Measurements from ENCODE around the gene GPATCH8. TPM values are rescaled to one million over a fixed set of nuclear protein-coding genes. Genes with fewer than 3 reads are reported as not detected.
"Not testable (repeated sequence)": the region's sequence is repeated elsewhere in the genome, so short reads cannot be mapped to it uniquely, and the experiment has no call there.

The GPATCH8 gene
- total and polyA plus RNA-seq, 2 donors (not counting 1 experiment from before 2014, with no cell fraction given) = 13.7 to 19.3 TPM

- TF ChIP-seq EZH2 (IDR thresholded peaks at IDR 0.05; ENCODE audit: low read length, missing control alignments) = no peak
- TF ChIP-seq, protein P1, sequence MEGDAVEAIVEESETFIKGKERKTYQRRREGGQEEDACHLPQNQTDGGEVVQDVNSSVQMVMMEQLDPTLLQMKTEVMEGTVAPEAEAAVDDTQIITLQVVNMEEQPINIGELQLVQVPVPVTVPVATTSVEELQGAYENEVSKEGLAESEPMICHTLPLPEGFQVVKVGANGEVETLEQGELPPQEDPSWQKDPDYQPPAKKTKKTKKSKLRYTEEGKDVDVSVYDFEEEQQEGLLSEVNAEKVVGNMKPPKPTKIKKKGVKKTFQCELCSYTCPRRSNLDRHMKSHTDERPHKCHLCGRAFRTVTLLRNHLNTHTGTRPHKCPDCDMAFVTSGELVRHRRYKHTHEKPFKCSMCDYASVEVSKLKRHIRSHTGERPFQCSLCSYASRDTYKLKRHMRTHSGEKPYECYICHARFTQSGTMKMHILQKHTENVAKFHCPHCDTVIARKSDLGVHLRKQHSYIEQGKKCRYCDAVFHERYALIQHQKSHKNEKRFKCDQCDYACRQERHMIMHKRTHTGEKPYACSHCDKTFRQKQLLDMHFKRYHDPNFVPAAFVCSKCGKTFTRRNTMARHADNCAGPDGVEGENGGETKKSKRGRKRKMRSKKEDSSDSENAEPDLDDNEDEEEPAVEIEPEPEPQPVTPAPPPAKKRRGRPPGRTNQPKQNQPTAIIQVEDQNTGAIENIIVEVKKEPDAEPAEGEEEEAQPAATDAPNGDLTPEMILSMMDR (conservative IDR thresholded peaks at IDR 0.05 in 1 of 2, IDR thresholded peaks at IDR 0.05 in 1 of 2; ENCODE audit: low read depth in 1 of 2, low read length in 2 of 2) = no peak
- no peaks in the 10 kb centered on the region for H3K9me3 ChIP-seq (ENCODE audit: control insufficient read depth, insufficient read depth, low read depth, low read length)
- H3K27ac ChIP-seq (ENCODE audit: insufficient read depth, low read length) = no peak overlapping the region
- H3K4me1 ChIP-seq (ENCODE audit: control insufficient read depth, extremely low read depth, insufficient read depth, low read length) = no peaks in the 10 kb centered on the region
- H3K27me3 ChIP-seq (ENCODE audit: control insufficient read depth, insufficient read depth, low read length) = no peaks in the 10 kb centered on the region
- no peak overlapping the region for H3K4me2 ChIP-seq (ENCODE audit: extremely low read depth, insufficient read depth, low read length)
- DNase-seq (ENCODE audit: low read depth in 2 of 2) = no peak
- no peak overlapping the region for H3K4me3 ChIP-seq (replicated peaks in 1 of 4; ENCODE audit: control extremely low read depth in 1 of 4, insufficient read depth in 1 of 4, low read depth in 3 of 4, low read length in 4 of 4)
- H3K9ac ChIP-seq (ENCODE audit: insufficient read depth, low read length) = no peak overlapping the region
- no peaks in the 10 kb centered on the region for H4K20me1 ChIP-seq (ENCODE audit: control insufficient read depth, extremely low read depth, insufficient read depth, low read length)
- peaks cover 11% of the 10 kb centered on the region for H3K36me3 ChIP-seq (ENCODE audit: control insufficient read depth, insufficient read depth, low read length)
- H2AFZ ChIP-seq (ENCODE audit: low read length) = no peak overlapping the region
- no peaks in the 10 kb centered on the region for H3K79me2 ChIP-seq (ENCODE audit: control insufficient read depth, insufficient read depth, low read length)
These were observed 108.4 kb downstream of the GPATCH8 start for GRCh38 chr17:44394833-44395232.

DNA sequence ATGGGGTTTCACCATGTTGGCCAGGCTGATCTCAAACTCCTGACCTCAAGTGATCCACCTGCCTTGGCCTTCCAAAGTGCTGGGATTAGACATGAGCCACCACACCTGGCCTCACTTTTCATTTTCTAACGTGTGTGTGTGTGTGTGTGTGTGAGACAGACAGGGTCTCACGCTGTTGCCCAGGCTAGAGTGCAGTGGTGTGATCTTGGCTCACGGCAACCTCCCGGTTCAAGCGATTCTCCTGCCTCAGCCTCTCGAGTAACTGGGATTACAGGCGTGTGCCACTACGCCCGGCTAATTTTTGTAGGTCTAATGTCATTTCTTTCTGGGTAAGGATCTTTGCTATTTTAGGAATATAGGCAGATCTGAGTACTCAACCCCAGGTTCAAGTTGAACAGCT lies 109.1 kb downstream of the GPATCH8 start:
- H3K9me3 ChIP-seq (ENCODE audit: control insufficient read depth, insufficient read depth, low read depth, low read length); H2AFZ ChIP-seq (ENCODE audit: low read length); H3K4me2 ChIP-seq (ENCODE audit: extremely low read depth, insufficient read depth, low read length); H3K27ac ChIP-seq (ENCODE audit: insufficient read depth, low read length); H3K79me2 ChIP-seq (ENCODE audit: control insufficient read depth, insufficient read depth, low read length); H3K4me1 ChIP-seq (ENCODE audit: control insufficient read depth, extremely low read depth, insufficient read depth, low read length); H3K27me3 ChIP-seq (ENCODE audit: control insufficient read depth, insufficient read depth, low read length); DNase-seq (ENCODE audit: low read depth in 2 of 2); H4K20me1 ChIP-seq (ENCODE audit: control insufficient read depth, extremely low read depth, insufficient read depth, low read length); H3K36me3 ChIP-seq (ENCODE audit: control insufficient read depth, insufficient read depth, low read length); H3K9ac ChIP-seq (ENCODE audit: insufficient read depth, low read length); H3K4me3 ChIP-seq (replicated peaks in 1 of 4; ENCODE audit: control extremely low read depth in 1 of 4, insufficient read depth in 1 of 4, low read depth in 3 of 4, low read length in 4 of 4): not testable (repeated sequence)

GRCh38 chr17:44390250-44390870 lies 112.8 kb downstream of the GPATCH8 start:
- Histone ChIP-seq H4K20me1 (ENCODE audit: control insufficient read depth, extremely low read depth, insufficient read depth, low read length) (no peaks in the 10 kb centered on the region), H3K27ac (ENCODE audit: insufficient read depth, low read length) (no peak overlapping the region), H3K9me3 (ENCODE audit: control insufficient read depth, insufficient read depth, low read depth, low read length) (no peaks in the 10 kb centered on the region), H3K27me3 (ENCODE audit: control insufficient read depth, insufficient read depth, low read length) (peaks cover 9% of the 10 kb centered on the region), H3K36me3 (ENCODE audit: control insufficient read depth, insufficient read depth, low read length) (no peaks in the 10 kb centered on the region), H3K4me1 (ENCODE audit: control insufficient read depth, extremely low read depth, insufficient read depth, low read length) (peaks cover 5% of the 10 kb centered on the region), H3K79me2 (ENCODE audit: control insufficient read depth, insufficient read depth, low read length) (no peaks in the 10 kb centered on the region), H2AFZ (ENCODE audit: low read length) (no peak overlapping the region), H3K4me2 (ENCODE audit: extremely low read depth, insufficient read depth, low read length) (no peak overlapping the region), H3K4me3 (replicated peaks in 1 of 4; ENCODE audit: control extremely low read depth in 1 of 4, insufficient read depth in 1 of 4, low read depth in 3 of 4, low read length in 4 of 4) (no peak overlapping the region), H3K9ac (ENCODE audit: insufficient read depth, low read length) (no peak overlapping the region)
- DNase-seq (ENCODE audit: low read depth in 2 of 2) = no peak
- TF ChIP-seq EZH2 (IDR thresholded peaks at IDR 0.05; ENCODE audit: low read length, missing control alignments) = no peak
- TF ChIP-seq, protein P1 (conservative IDR thresholded peaks at IDR 0.05 in 1 of 2, IDR thresholded peaks at IDR 0.05 in 1 of 2; ENCODE audit: low read depth in 1 of 2, low read length in 2 of 2) = no peak

Data from fibroblast of lung (primary cell).